HG02943 (cell line): ENCODE data around the gene SATB2.

Experiments
- ATAC-seq: cut with Tn5 transposase; IDR thresholded peaks from one replicate; pipeline ENCODE4 v1.9.1; 2021; ENCODE audit warnings: mild to moderate bottlenecking, low read depth, moderate library complexity; ENCODE audit not compliant: unreplicated experiment

Gene SATB2

DNA sequence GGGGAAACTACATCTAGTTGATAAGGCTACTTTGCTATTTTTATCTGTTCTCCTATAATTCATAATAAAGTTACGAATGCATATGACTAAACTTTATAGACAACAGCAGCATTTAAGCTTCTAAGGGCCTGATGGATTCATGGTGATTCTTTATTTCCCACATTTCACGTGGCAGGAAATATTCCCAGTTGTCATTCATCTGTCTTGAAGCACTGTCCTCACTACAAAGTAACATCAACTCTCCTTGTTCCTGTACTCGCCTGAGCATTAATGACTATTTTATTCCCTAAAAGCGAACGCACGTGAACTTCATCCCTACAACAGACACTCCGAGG lies 2.6 kb downstream of the SATB2 start:
- ATAC-seq, result no peak

- no peak for ATAC-seq
Measured at GRCh38 chr2:199452991-199453379, 4.8 kb downstream of the SATB2 start.

GRCh38 chr2:199452260-199452990 lies 5.3 kb downstream of the SATB2 start:
- no peak for ATAC-seq

- no peak for ATAC-seq
Measured at GRCh38 chr2:199449956-199450355, 7.8 kb downstream of the SATB2 start.

DNA sequence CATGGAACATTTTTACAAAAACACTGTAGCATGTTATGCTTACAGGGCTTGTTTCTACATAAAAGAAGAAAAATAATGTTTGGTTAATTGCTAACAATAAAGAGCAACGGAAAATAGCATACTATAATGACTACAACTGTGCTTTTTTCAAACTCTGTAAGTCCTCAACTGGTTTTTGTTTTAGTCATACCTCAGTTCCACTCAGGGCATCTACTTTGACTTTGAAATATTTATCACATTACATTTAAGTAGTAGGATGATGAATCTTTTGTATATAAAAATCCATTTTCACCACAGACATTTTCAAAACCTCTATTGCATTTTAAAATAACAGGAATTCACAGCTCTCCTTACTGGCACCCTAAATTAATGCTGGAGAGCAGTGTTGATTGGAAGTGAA lies 8.3 kb downstream of the SATB2 start:
- no peak for ATAC-seq

DNA sequence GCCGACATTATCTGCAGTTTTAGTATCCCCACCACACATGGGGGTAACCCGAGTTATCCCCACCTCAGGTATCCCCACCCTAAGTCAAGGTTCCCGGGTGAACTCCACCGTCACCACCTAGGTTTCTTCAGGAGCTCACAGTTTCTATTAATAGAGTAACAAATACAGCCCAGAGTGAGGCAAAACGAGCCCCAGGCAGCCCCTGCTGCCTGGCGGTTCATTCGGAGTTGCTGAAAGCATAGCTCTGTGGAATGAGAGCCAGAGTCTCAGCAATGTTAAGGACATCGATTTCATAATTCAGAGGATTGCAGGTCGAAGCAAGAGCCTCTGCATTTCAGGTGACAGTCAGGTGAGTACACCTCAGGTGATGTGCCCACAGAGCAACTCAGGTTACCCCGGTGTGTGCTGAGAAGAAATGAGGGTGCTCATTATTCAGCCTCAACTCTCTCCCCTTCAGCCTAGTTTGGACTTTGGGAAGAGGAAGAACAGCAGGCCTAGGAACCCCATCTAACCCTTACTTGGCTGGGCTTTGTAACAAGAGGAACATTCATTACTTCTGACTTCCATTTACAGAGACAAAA lies 10.7 kb downstream of the SATB2 start:
- ATAC-seq, result no peak

DNA sequence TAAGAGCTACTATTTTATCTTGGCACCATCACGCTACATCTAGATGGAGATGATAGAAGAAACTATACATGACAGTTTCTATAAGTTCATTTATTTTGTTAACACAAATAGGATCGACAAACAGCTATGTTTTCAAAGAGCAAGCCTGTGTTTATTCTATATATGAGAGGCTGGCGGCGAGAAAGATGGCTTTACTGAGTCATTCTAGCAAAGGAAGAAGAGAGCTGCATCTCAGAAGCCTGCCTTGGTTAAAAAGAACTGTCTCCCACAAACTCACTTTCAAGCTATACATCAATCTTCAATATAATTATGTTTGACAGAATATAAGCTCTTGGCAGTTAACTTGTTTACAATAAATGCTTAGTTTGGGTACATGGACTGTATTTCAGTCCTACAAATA lies 13.0 kb downstream of the SATB2 start:
- ATAC-seq, result no peak

DNA sequence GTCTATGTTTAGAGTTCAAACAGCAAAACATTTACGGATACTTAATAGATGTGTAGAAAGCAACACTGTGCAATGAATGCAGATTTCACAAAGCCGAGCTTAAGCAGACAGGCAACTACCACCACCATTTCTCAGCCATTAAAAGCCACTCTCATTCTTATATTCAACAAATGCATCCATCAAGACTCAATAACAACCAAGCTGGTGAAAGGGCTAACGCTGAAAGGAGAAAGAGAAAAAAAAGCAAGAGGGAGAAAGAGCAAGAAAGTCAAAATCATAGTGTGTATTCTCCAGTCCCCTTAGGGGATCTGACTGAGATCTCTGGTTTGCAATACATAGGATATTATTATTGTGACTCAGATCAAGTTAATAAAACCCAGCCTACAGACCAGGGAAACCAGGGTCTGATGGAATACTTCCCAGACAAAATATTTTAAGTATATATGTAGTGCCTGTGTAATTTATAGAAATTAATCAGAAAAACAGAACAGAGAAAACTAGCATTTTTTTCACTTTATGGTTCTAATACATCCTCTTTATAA lies 14.1 kb downstream of the SATB2 start:
- no peak for ATAC-seq

DNA sequence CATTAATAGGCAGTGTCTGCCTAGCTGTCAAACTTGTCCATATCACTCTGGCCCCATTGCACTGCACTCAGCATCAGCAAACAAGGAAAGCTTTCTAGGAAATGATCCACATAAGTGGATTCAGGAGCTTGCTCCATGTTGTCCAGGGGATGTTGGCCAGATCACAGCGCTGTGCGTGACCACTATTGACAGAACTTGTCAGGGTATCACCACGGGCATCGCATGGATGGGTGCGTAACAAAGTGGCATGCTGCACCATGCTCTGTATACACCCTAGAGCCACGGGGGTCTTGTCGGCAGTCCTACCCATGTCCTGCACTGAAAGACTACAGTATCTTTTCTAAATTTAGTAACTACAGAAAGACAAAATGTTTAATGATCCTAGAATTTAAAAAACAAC lies 15.6 kb downstream of the SATB2 start:
- no peak for ATAC-seq

GRCh38 chr2:199441759-199442158 lies 16.0 kb downstream of the SATB2 start:
- ATAC-seq, result no peak

DNA sequence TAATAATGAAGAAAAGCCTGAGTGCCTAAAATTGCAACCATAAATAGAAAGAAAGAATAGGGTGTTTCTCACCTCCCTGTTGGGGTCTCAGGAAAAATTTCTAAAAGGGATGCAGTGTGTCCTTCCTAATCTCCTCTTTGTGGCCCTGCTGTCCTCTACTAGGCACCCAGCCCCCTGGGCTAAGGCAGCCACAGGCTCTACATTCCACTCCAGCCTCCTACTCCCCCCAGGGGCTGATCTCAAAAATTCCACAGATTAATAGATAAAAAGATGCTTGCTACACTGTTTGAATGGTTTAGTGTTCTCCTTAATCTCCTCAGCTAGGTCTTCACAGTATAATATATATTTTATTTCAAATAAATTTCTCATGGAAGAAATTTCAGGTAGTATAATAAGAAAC lies 17.6 kb downstream of the SATB2 start:
- no peak for ATAC-seq

DNA sequence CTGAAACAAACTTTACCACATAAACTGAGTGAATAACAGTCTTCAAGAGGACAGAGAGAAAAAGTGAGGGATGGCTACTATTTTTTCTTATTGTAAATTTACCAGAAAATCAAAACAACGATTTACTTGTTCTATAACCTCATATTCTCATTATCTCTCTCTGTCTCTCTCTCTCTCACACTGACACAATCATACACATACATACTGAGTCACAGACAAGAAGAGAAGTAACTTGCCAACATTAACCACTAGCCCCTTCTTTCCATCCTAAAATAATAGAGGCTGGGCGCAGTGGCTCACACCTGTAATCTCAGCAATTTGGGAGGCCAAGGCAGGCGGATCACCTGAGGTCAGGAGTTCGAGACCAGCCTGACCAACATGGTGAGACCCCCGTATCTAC lies 18.2 kb downstream of the SATB2 start:
- no peak for ATAC-seq

GRCh38 chr2:199439066-199439465 lies 18.7 kb downstream of the SATB2 start:
- no peak for ATAC-seq

DNA sequence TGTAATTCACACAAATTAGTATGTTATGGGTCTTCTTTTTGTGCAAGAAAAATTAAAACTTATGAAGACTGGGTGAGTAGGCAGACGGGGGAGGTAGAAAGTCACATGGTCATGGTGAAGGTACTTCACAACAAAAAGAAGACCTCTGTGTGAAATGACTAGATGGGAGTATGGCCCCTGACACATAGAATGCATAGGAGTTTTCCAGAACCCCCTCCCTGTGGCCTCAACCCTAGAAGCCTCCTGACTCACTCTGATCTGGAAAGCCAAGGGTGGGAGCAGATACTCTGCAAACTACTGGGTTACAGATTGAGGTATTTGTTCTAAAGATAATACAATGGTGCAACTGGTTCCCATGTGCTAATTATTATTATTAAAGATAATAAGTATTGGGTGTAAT lies 23.2 kb downstream of the SATB2 start:
- ATAC-seq, result no peak

- ATAC-seq, result no peak
Measured at GRCh38 chr2:199433204-199433832, 24.4 kb downstream of the SATB2 start.

DNA sequence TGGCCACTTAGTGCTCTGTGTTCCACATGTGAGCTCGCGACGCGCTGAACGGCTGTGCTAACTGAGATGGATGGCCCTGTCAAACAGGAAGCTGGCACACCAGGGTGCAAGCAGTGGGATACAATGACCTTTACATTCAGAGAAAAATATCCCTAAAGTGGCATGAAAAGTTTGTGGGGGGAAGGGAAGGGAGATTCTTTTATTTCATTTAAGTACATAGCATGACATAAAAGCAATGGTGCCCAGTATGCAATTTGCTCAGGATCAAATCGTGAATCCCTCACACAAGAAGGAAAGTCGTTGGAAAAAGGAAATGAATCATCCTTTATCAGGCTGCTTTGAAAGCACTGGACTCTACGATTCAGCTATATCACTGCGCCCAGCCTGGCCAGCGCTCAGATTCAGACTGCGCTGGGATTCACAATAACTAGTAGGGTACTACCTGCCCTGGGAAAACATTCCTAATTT lies 26.0 kb downstream of the SATB2 start:
- ATAC-seq, result no peak

DNA sequence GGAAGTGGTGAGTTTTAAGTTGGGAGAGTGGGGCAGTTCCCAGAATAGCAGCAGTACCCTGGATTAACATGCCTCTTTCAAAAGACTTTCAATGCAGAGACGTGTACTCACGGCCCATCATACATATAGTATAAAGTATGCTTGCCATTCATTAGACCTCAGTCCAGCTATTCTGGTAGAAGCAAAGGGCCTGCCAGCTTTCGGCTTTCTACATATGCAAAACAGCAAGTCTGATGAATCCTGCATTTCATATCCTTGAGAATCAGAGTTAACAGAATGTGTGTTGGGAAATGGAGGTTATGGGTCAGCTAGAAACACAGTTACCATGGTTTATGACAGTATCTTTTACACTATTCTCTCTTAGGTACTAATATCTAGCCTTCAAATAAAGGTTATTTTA lies 27.5 kb downstream of the SATB2 start:
- ATAC-seq, result no peak

DNA sequence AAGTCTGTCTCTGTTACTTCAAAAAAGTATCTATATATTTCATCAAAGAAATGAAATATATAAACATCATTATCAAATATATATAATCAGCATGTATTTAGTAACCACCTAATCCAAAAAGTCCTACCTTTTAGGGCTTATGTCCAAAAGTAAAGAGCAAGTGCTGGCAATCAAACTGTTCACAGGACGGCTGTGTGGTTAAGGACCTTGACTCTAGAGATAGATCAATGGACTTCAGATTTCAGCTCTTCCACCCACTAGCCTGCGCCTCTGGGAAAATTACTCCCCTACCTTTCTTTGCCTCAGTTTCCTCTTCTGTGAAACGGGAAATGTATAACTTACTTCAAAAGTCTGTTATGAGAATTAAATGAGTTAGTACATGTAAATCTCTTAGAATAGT lies 29.4 kb downstream of the SATB2 start:
- ATAC-seq, result no peak

DNA sequence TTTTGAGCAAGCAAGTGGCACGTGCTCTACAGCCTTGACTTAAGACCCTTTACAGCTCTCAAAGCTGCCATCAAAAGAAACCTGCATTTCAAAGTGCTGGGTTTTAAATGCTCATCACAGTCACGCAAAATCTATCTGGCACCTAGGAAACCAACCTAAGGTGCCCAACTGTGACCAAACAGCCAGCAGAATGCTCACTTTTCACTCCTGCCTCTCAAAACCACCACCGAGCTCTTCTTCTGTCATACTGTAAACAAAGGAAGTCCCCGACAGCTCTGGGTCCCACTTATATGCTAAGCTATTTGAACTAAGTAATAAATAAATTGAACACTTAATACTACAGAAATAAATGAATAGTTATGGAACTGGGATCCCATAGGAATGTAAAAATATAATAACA lies 33.6 kb downstream of the SATB2 start:
- no peak for ATAC-seq

GRCh38 chr2:199419428-199419827 lies 38.3 kb downstream of the SATB2 start:
- ATAC-seq, result no peak

DNA sequence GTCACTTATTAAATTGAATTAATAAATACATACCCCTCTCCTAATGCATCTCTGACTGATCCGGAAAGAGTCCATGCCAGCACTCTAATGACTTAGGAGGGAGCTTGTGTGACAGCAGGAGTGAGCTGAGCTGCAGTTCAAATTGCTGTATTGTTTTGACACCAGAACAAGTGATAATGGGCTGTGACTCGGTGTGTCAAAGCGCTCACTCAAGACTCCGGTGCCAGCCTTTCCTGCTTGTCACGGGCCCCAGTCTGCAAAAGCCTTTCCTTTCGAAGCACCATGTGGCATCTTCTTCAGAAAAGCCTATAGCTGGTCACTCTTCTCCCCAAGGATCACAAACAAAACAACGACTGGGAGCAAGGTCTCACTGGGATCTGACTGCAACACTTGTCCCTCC lies 43.3 kb downstream of the SATB2 start:
- ATAC-seq, result no peak

DNA sequence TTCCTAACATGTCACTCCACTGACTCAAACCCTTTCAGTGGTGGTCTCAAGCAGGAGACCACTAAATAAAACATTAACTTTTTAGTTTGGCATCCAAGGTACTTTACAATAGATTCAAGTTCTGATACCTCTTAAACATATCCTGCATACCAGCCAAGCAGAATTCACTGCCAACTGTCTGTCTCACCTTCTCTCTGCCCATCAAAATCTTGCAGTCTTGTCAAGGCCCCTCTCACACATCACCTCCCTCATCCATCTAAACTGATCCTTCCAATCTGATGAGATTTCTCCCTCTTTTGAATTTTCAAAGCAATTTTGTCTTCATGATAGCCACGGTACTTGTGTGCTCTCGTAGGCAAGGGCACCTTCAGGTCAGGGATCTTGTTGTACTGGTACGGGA lies 43.7 kb downstream of the SATB2 start:
- no peak for ATAC-seq
